A172 (cell line): ENCODE measurements around the gene WDR81. TPM values are rescaled to one million over a fixed set of nuclear protein-coding genes. Genes with fewer than 3 reads are reported as not detected.
"Not testable (repeated sequence)": the region's sequence is repeated elsewhere in the genome, so short reads cannot be mapped to it uniquely, and the experiment has no call there.

Source experiments
- DNase-seq: peaks from one replicate; pipeline ENCODE4 v3.0.0-alpha.2; 2015; ENCODE audit warnings: low spot score
- total RNA-seq: library from RNA; depleted of rRNA; stranded (reverse); fragments of >200 nt; shearing (Covaris generic); gene quantifications from 2 replicates; pipeline ENCODE4 v1.2.3, GENCODE V29; 2014

WDR81 gene
- total RNA-seq, 1 experiment from 2014 or later = 22.2 TPM

DNA sequence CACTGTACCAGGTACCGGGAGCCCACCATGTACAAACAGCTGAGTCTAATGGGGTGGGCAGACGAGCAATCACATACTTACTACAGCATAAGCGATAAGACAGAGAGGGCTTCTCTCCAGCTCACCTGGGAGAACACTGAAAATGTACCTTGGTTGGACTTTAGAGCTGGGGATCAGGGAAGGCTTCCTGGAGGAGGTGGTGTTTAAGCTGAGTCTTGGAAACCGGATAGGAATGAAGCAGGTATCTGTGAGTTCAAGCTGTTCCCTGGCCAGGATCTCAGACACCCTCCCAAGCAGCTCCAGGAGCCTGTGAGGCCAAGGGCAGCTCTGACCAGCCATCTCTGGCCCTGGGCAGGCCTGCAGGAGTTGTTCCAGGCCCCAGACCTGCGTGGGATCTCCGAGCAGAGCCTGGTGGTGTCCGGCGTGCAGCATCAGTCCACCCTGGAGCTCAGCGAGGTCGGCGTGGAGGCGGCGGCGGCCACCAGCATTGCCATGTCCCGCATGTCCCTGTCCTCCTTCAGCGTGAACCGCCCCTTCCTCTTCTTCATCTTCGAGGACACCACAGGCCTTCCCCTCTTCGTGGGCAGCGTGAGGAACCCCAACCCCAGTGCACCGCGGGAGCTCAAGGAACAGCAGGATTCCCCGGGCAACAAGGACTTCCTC, 29.4 kb downstream of the WDR81 start:
- DNase-seq = no peak

DNA sequence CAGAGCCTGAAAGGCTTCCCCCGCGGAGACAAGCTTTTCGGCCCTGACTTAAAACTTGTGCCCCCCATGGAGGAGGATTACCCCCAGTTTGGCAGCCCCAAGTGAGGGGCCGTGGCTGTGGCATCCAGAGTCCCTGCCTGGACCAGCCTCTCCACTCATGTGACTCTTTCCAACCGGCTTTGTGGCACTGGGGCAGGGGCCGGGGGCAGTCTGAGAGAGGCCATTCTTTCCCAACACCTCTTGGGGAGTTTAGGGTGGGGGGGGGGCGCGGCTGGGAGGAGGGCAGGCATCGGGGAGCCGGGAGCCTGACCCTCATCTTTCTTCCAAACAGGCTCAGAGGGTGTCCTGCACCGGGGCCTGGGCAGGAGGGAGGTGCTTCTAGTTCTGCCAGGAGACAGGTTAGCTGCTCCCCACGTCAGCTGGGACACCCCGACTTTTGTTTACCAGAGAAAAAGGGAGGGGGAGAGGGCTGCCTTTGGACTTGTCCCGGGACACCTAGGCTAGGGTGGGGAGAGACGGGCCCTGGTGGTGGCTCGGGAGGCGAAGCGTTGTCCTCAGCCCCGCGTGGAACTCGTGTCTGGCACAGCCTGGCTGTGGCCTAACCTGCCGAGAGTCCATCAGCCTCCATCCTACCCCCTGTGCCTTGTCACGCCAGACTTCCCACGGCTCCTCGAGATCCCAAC, 30.1 kb downstream of the WDR81 start:
- no peak for DNase-seq

DNA sequence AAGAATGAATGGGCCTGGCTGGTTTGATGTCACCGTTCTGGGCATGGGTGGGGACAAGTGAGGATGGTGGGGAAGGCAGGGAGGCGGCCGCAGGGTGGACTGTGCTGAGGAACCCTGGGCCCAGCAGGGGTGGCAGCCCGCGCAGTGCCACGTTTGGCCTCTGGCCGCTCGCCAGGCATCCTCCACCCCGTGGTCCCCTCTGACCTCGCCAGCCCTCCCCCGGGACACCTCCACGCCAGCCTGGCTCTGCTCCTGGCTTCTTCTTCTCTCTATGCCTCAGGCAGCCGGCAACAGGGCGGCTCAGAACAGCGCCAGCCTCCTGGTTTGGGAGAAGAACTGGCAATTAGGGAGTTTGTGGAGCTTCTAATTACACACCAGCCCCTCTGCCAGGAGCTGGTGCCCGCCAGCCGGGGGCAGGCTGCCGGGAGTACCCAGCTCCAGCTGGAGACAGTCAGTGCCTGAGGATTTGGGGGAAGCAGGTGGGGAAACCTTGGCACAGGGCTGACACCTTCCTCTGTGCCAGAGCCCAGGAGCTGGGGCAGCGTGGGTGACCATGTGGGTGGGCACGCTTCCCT, 30.8 kb downstream of the WDR81 start:
- DNase-seq = no peak

DNA sequence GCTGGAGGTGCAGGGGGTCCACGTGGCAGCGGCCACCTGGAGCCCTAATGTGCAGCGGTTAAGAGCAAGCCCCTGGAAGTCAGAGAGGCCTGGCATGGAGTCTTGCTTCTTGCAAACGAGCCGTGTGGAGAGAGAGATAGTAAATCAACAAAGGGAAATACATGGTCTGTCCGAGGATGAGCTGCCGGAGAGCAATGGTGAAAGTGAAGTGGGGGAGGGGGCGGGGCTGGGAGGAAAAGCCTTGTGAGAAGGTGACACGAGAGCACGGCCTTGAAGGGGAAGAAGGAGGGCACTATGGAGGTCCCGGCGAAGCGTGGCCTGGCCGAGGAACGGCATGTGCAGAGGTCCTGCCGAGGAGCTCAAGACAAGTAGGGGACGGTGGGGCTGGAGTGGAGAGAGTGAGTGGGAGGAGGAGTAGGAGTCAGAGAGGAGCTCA, 31.3 kb downstream of the WDR81 start:
- no peak for DNase-seq

DNA sequence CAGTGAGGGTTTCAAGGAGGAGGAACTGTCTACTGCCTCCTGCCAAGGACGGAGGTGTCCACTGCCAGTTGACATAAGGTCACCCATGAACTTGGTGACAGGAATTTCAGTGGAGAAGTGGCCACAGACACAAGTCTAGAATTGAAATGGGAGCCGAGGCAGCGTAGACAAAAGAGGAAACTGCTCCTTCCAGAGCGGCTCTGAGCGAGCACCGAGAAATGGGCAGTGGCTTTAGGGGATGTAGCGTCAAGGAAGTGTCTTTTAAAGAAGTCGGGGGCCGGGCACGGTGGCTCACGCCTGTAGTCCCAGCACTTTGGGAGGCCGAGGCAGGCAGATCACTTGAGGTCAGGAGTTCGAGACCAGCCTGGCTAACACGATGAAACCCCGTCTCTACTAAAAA, 34.3 kb downstream of the WDR81 start:
- DNase-seq = no peak

DNA sequence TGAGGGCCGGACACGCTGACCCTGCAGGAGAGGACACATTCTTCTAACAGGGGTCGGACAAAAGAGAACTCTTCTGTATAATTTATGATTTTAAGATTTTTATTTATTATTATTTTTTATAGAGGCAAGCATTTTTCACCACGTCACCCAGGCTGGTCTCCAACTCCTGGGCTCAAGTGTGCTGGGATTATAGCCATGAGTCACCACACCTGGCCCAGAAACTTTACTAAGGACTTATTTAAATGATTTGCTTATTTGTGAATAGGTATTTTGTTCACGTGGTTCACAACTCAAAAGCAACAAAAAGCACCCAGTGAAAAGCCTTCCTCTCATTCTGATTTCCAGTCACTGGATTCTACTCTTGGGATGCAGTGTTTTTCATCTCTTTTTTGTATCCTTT, 35.0 kb downstream of the WDR81 start:
- DNase-seq = no peak

DNA sequence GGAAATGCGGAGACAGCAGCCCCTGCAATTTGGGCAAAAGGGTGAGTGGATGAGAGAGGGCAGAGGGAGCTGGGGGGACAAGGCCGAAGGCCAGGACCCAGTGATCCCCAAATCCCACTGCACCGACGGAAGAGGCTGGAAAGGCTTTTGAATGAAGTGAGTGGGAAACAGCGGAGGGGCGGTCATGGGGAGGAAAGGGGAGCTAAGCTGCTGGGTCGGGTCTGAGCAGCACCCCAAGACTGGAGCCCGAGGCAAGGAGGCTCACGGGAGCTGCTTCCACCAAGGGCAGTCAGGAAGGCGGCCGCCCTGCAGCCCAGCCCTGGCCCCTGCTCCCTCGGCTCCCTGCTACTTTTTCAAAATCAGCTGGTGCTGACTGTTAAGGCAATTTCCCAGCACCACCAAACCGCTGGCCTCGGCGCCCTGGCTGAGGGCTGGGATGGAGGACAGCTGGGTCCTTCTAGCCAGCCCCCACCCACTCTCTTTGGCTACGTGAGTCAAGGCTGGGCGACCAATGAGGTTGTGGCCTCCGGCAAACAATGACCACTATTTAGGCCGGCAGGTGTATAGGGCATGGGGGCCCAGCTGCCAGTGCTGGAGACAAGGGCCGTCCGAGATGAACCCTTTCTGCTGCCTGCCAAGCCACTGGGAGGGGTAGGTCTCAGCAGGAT, 37.9 kb downstream of the WDR81 start:
- DNase-seq = no peak

DNA sequence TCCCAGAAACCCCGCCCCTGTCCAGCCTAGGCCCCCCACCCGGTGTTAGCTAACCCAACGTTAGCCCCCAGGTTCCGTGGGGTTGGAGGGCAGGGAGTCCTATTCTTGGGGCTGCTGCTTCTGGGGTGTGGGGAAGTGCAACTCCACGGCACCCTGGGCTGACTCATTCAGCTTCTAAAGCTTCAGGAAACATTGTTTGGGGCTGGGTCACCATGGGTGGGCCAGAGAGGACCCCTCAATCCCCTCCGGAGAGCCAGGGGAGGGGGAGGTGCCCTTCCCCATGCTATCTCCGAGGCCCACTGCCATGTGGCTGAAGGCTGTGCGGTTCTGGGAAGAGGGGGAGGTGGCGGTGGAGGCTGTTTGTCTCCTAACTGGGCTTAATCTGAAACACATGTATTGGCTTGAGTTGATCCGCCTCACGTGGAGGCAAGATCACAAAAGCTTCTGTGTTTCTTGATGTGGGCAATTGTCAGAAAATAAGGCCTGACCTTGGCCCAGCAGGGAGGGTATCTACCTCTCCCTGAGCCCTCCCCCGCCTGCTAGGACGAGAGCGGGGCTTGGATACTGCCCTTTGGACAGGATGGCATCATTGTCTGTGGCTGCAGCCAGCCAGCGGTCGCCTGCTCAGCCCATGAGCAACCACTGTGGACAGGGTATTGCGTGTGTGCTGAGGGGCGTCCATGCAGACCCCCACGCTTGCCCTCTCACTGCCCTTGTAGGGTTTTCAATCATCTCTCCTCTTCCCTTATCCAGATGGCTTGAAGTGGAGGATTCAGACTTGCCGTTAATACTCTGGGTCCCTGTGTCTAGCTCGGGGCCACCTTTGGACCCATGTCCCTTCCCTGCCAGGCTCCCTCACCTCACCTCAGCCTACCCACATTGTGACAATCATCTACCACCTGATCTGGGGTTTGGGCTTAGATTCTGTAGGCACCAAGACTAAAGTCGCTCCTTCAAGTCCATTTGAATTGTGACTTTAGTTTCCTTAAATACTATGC, 38.7 kb downstream of the WDR81 start:
- DNase-seq = no peak

DNA sequence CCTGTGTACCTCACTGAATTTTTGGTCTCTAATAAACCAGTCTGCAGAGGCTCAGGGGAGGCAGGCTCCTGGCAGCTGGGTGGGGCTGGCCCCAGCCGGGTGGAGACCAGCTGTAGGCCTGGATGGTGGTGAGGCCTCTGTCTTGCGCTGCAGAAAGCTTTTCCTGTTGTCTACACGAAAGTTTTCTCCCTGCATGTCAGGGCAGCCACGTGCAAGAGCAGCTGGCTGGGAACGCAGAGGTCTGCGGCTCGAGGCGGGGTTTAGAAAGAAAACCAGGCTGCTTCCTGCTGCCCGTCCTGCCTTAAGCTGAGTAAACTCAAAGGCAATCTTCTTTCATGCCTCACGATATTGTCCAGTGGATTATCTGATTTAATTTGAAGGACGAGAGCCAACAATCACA, 39.8 kb downstream of the WDR81 start:
- no peak for DNase-seq

DNA sequence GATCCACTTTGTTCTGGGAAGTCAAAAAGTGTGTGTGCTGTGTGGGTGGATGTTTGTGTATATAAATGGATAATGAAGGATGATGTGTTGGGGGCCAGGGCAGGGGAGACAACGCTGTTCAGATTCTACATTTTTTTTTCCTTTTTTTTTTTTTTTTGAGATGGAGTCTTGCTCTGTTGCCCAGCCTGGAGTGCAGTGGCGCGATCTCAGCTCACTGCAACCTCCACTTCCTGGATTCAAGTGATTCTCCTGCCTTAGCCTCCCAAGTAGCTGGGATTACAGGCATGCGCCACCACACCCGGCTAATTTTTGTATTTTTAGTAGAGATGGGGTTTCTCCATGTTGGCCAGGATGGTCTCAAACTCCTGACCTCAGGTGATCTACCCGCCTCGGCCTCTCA, 40.2 kb downstream of the WDR81 start:
- DNase-seq = not testable (repeated sequence)

DNA sequence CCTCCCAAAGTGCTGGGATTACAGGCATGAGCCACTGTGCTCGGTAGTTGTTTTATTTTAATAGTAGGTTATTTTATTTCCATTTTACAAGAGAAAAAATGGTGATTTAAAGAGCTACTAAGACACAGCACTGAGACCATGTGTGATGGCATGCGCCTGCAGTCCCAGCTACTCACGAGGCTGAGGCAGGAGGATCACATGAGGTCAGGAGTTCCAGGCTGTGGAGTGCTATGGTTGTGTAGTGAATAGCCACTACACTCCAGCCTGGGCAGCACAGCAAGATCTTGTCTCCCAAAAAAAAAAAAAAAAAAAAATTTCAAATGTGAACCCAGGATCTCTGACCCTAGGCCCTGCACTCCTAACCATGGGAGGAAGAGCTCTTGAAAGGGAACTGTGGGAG, 41.1 kb downstream of the WDR81 start:
- no peak for DNase-seq

DNA sequence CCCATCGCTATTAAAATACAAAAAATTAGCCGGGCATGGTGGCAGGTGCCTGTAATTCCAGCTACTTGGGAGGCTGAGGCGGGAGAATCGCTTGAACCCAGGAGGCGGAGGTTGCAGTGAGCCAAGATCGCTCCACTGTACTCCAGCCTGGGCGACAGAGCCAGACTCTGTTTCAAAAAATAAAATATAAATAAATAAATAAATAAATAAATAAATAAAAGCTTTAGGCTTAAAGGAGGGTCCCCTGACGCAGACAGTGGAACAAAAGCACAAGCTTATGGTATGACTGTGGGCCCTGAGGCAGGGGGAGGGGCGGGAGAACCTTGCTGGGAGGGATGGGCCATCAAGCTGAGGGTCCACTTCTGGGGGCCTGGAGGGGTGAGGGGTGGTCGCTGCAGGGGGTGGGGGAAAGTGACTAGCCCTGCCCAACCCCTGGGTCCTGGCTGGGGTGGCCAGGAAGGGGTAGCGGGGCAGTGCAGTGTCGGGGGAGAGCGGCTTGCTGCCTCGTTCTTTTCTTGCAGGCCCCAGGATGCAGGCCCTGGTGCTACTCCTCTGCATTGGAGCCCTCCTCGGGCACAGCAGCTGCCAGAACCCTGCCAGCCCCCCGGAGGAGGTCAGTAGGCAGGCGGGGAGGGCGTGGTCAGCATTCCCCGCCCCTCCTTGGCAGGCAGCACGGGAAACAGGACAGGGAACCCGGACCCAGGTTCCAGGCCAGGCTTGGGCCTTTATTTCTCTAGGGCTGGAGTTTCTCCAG, 42.1 kb downstream of the WDR81 start:
- no peak for DNase-seq

DNA sequence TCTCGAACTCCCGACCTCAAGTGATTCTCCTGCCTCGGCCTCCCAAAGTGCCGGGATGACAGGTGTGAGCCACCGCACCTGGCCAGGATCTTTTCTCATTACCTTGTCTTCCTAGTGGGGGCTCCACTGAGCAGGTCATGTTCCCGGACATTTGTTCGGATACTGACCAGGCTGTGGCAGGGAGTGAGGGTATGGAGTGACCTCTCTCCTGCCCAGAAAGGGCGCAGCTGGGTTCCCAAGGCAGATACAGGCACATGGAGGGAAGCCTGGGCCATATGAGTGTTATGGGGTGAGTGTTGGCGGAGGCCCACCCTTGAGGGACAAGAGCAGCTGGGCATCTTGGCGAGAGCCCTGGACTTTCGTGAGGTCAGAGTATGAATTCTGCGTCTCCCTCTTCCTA, 42.9 kb downstream of the WDR81 start:
- no peak for DNase-seq

DNA sequence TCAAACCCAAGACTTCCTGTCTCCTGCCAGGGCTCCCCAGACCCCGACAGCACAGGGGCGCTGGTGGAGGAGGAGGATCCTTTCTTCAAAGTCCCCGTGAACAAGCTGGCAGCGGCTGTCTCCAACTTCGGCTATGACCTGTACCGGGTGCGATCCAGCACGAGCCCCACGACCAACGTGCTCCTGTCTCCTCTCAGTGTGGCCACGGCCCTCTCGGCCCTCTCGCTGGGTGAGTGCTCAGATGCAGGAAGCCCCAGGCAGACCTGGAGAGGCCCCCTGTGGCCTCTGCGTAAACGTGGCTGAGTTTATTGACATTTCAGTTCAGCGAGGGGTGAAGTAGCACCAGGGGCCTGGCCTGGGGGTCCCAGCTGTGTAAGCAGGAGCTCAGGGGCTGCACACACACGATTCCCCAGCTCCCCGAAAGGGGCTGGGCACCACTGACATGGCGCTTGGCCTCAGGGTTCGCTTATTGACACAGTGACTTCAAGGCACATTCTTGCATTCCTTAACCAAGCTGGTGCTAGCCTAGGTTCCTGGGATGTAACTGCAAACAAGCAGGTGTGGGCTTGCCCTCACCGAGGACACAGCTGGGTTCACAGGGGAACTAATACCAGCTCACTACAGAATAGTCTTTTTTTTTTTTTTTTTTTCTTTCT, 45.4 kb downstream of the WDR81 start:
- no peak for DNase-seq

DNA sequence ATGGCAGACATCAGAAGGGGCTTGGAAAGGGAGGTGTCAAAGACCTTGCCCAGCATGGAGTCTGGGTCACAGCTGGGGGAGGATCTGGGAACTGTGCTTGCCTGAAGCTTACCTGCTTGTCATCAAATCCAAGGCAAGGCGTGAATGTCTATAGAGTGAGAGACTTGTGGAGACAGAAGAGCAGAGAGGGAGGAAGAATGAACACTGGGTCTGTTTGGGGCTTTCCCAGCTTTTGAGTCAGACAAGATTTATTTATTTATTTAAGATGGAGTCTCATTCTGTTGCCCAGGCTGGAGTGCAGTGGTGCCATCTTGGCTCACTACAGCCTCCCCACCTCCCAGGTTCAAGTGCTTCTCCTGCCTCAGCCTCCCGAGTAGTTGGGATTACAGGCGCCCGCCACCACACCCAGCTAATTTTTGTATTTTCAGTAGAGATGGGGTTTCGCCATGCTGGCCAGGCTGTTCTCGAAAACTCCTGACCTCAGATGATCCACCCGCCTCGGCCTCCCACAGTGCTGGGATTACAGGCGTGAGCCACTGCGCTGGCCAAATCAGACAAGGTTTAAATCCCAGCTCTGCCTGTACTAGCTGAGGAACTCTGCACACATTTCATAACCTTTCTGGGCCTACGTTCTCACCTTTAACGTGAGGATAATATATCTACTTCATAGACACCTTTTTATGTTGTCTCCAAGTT, 48.6 kb downstream of the WDR81 start:
- DNase-seq = peak; percentile 59

DNA sequence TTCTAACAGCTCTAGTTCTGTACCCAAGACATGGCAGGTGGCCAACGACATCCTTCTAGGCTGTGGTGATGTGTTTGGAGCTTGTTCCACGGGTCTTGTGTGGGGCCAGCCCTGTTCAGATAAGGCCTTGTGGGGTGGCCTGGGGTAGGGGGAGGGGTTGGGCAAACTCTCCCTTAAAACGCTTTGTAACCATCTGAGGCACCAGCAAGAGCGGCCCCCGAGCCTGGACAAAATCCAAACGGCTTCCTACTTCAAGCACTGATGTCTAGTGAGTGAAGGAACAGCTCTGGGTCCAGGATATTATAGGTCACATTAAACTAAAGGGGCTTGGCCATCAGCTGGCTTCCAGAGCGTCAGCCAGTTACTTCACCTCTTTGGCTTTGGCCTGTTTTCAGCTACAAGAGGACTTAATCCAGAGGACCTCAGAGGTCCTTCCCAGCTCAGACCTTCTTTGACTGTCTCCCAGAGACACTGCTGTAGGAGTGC, 49.2 kb downstream of the WDR81 start:
- DNase-seq = no peak

DNA sequence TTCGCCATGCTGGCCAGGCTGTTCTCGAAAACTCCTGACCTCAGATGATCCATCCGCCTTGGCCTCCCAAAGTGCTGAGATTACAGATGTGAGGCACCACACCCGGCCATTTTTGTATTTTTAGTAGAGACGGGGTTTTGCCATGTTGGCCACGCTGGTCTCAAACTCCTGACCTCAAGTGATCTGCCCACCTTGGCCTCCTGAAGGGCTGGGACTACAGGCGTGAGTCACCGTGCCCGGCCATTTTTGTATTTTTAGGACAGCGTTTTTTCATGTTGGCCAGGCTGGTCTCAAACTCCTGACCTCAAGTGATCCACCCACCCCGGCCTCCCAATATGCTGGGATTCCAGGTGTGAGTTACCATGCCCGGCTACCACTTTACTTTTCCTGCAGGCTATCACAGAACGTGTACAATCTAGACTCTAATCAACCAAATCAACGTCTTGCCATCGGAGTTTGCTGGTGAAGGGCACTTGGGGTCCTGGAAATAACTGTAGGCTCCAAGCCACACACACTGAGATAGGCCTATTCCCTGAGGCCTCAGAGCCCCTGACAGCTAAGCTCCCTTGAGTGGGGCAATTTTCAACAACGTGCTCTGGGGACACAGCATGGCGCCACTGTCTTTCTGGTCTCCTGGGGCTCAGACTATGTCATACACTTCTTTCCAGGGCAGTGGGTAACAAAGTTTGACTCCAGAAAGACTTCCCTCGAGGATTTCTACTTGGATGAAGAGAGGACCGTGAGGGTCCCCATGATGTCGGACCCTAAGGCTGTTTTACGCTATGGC, 50.1 kb downstream of the WDR81 start:
- DNase-seq = no peak

DNA sequence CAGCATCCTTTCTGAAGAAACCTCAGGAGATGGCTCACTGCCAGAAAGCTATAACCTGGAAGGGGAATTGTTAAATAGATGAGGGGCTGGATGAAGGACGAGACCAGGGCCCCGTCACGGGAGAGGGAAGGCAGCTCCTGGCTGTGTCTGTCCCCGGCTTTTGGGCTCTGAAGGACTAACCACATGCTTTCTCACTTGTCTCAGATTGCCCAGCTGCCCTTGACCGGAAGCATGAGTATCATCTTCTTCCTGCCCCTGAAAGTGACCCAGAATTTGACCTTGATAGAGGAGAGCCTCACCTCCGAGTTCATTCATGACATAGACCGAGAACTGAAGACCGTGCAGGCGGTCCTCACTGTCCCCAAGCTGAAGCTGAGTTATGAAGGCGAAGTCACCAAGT, 51.8 kb downstream of the WDR81 start:
- no peak for DNase-seq

DNA sequence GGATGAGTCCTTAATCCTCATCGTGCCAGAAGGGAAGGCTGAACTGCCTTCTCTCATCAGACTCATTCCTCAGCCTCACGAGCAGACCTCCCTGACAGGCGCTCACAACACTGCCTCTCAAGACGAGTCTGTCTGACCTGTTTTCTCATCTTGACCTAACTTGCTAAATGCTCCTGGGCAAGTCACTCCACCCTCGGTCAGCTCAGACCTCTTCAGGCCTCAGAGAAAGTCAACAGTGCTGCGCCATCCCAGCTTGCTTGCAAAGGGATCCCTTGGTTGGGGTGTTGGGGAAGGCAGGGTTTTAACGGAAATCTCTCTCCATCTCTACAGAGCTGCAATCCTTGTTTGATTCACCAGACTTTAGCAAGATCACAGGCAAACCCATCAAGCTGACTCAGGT, 52.4 kb downstream of the WDR81 start:
- no peak for DNase-seq
